ENCODE data around the gene KLF6. TPM values are rescaled to one million over a fixed set of nuclear protein-coding genes. Genes with fewer than 3 reads are reported as not detected.

Gene KLF6
- polyA plus RNA-seq, 1 of the 3 experiments (the other 2 are of a cell fraction), result 148 TPM

GRCh38 chr10:3814838-3815220 lies 29.8 kb upstream of the KLF6 start (continued):
- TF ChIP-seq PBX3 (IDR thresholded peaks at IDR 0.05) (no peak), MEF2A (IDR thresholded peaks at IDR 0.05; ENCODE audit: borderline replicate concordance, low read depth) (no peak), RCOR1 (IDR thresholded peaks at IDR 0.05; ENCODE audit: low read length) (no peak)

GRCh38 chr10:3813986-3814837 lies 29.2 kb upstream of the KLF6 start:
- Histone ChIP-seq H3K36me3 (replicated peaks in 1 of 2; ENCODE audit: control insufficient read depth in 1 of 2, insufficient read depth in 2 of 2, low read length in 1 of 2) (no peaks in the 10 kb centered on the region), H3K4me1 (ENCODE audit: control insufficient read depth in 1 of 2, insufficient read depth in 2 of 2, low read depth in 1 of 2, low read length in 1 of 2) (peaks cover 15 to 20% of the 10 kb centered on the region in 2 experiments), H3K9me2 (no peaks in the 10 kb centered on the region), H3K9me3 (no peaks in the 10 kb centered on the region), H3K9ac (no peak overlapping the region), H3K4me3 (ENCODE audit: low read depth in 2 of 2, low read length in 1 of 2) (no peak overlapping the region), H3K27ac (ENCODE audit: low read depth in 2 of 2, low read length in 1 of 2) (no peak overlapping the region), H3F3A (replicated peaks; ENCODE audit: insufficient read depth) (no peaks in the 10 kb centered on the region), H2AFZ (ENCODE audit: low read depth) (no peak overlapping the region), H3K4me2 (no peak overlapping the region), H3K79me2 (ENCODE audit: insufficient read depth) (no peaks in the 10 kb centered on the region), H4K20me1 (ENCODE audit: insufficient read depth) (no peaks in the 10 kb centered on the region), H3K27me3 (ENCODE audit: insufficient read depth) (no peaks in the 10 kb centered on the region)
- ChIA-PET POLR2A (no interaction called here), CTCF (interaction anchor here (1.0 kb wide), 1 partner anchor 10 kb away, joined by 3 read pairs; no protein-coding TSS in a partner anchor)
- TF ChIP-seq USF2 (IDR thresholded peaks at IDR 0.05; ENCODE audit: borderline replicate concordance, low read depth, low read length), result no peak
- TF ChIP-seq YY1 (IDR thresholded peaks at IDR 0.05; ENCODE audit: low read depth), result no peak
- no peak for TF ChIP-seq MAX (IDR thresholded peaks at IDR 0.05; ENCODE audit: low read depth)
- no peak for TF ChIP-seq MEF2A (IDR thresholded peaks at IDR 0.05; ENCODE audit: borderline replicate concordance, low read depth)
- no peak for TF ChIP-seq GABPA (IDR thresholded peaks at IDR 0.05; ENCODE audit: low read depth)
- no peak for TF ChIP-seq TCF12 (IDR thresholded peaks at IDR 0.05)
- no peak for DNase-seq
- WGBS (ENCODE audit: low lambda C conversion rate), result 90% methylated on average over 15 of the region's 15 CpGs

GRCh38 chr10:3813267-3813666 lies 28.3 kb upstream of the KLF6 start:
- Histone ChIP-seq H3K9me2 (no peaks in the 10 kb centered on the region), H3K36me3 (replicated peaks in 1 of 2; ENCODE audit: control insufficient read depth in 1 of 2, insufficient read depth in 2 of 2, low read length in 1 of 2) (no peaks in the 10 kb centered on the region), H3K4me3 (ENCODE audit: low read depth in 2 of 2, low read length in 1 of 2) (no peak overlapping the region), H3K9me3 (no peaks in the 10 kb centered on the region), H3K9ac (no peak overlapping the region), H3F3A (replicated peaks; ENCODE audit: insufficient read depth) (peaks cover 2% of the 10 kb centered on the region), H3K4me2 (no peak overlapping the region), H4K20me1 (ENCODE audit: insufficient read depth) (no peaks in the 10 kb centered on the region), H3K27ac (ENCODE audit: low read depth in 2 of 2, low read length in 1 of 2) (no peak overlapping the region), H2AFZ (ENCODE audit: low read depth) (no peak overlapping the region), H3K27me3 (ENCODE audit: insufficient read depth) (no peaks in the 10 kb centered on the region), H3K4me1 (ENCODE audit: control insufficient read depth in 1 of 2, insufficient read depth in 2 of 2, low read depth in 1 of 2, low read length in 1 of 2) (peaks cover 15 to 20% of the 10 kb centered on the region in 2 experiments), H3K79me2 (ENCODE audit: insufficient read depth) (no peaks in the 10 kb centered on the region)
- WGBS (ENCODE audit: low lambda C conversion rate), result 92% methylated on average over 4 of the region's 4 CpGs
- DNase-seq, result no peak
- POLR2A ChIA-PET, result no interaction called here
- CTCF ChIA-PET, result no interaction called here
- TF ChIP-seq RXRA (IDR thresholded peaks at IDR 0.05; ENCODE audit: borderline replicate concordance, low read depth) (no peak), SMC3 (IDR thresholded peaks at IDR 0.05; ENCODE audit: low read depth, low read length) (no peak), MAX (IDR thresholded peaks at IDR 0.05; ENCODE audit: low read depth) (no peak), GABPA (IDR thresholded peaks at IDR 0.05; ENCODE audit: low read depth) (no peak), RAD21 (IDR thresholded peaks at IDR 0.05; ENCODE audit: low read length) (no peak), REST (IDR thresholded peaks at IDR 0.05; ENCODE audit: low read depth, low read length) (no peak), USF1 (IDR thresholded peaks at IDR 0.05; ENCODE audit: borderline replicate concordance, low read depth) (no peak)

All from SK-N-SH (cell line).